Measurements from ENCODE around the gene WFIKKN1. TPM values are rescaled to one million over a fixed set of nuclear protein-coding genes. Genes with fewer than 3 reads are reported as not detected.

Gene WFIKKN1
- total and polyA plus RNA-seq, 2 of the 4 experiments (the other 2 are of a cell fraction): 0.10 TPM; not detected in 1

DNA sequence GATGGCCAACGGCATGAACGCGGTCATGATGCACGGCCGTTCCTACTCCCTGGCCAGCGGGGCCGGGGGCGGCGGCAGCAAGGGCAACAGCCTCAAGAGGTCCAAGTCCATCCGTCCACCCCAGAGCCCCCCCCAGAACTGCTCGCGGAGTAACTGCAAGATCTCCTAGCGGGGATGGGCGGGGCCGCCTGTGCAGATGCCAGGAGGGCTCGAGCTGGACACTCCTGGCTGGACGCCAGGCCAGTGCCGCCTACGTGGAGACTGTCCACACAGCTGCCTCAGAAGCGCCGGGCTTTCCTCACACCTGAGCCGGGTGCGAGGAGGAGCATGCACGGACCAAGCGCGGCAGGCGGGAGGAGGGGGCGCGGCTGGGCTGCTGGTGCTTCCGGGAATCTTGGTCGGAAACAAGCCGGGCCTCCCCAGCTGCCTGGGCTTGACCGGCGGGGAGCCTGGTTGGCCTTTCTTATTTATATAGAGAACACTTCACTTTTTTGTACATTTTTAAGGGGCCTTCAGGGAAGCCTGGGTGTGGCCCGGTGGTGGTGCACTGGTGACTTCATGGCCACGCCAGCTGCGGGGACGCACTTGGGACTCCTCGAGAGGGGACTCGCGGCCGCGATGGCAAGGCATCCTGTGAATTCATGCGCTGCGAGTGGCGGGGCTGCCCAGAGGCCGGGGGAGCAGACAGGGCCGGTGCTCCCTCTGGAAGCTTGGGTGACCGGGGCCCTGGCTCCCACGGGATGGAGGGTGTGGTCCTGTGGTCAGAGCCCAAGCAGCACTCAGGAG, 3.1 kb upstream of the WFIKKN1 start:
- 87% methylated on average over 33 of the region's 50 CpGs; no CpG with 5 or more reads in 1 of the 2 experiments for WGBS, 2 experiments (ENCODE audit: extremely low coverage in 2 of 2, insufficient read length in 1 of 2)
- TF ChIP-seq, protein P1, sequence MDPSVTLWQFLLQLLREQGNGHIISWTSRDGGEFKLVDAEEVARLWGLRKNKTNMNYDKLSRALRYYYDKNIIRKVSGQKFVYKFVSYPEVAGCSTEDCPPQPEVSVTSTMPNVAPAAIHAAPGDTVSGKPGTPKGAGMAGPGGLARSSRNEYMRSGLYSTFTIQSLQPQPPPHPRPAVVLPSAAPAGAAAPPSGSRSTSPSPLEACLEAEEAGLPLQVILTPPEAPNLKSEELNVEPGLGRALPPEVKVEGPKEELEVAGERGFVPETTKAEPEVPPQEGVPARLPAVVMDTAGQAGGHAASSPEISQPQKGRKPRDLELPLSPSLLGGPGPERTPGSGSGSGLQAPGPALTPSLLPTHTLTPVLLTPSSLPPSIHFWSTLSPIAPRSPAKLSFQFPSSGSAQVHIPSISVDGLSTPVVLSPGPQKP (IDR thresholded peaks at IDR 0.05; ENCODE audit: borderline replicate concordance, low read depth, low read length): no peak
- TF ChIP-seq, protein P2, sequence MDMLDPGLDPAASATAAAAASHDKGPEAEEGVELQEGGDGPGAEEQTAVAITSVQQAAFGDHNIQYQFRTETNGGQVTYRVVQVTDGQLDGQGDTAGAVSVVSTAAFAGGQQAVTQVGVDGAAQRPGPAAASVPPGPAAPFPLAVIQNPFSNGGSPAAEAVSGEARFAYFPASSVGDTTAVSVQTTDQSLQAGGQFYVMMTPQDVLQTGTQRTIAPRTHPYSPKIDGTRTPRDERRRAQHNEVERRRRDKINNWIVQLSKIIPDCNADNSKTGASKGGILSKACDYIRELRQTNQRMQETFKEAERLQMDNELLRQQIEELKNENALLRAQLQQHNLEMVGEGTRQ (IDR thresholded peaks at IDR 0.05; ENCODE audit: low read depth, low read length): no peak
- no peak overlapping the region for H2AFZ ChIP-seq (replicated peaks; ENCODE audit: low read length, poor library complexity)
- dilution Hi-C loops (cut with HindIII; ENCODE audit: low sequenced_read_pairs, unreplicated experiment) (no loop called here), in situ Hi-C loops (cut with MboI; ENCODE audit: low sequenced_read_pairs) (no loop called here), intact Hi-C loops (cut with micrococcal nuclease) (loop anchor here (1.0 kb wide), 1 partner anchor 9 kb away; the partner anchor contains the start of gene METTL26)
- H3K4me1 ChIP-seq (ENCODE audit: control insufficient read depth, insufficient read depth, low read length): peaks cover 25% of the 10 kb centered on the region
- H3K14ac ChIP-seq (replicated peaks; ENCODE audit: low read depth, low read length): peak overlapping the region; percentile 20; the same call in 1 of the 2 replicates
- peak overlapping the region; percentile 56; the same call in 1 of the 3 replicates for H2BK15ac ChIP-seq (ENCODE audit: low read depth, low read length)
- peak overlapping the region; percentile 80 for H2BK5ac ChIP-seq (ENCODE audit: low read depth, low read length, poor library complexity, severe bottlenecking)
- no TSS peak for BruUV-seq (replicated peaks)
- H3K9ac ChIP-seq (ENCODE audit: low read depth, low read length): no peak overlapping the region
- H2AK5ac ChIP-seq (ENCODE audit: low read depth, low read length): peak overlapping the region; percentile 94
- H3K23ac ChIP-seq (ENCODE audit: low read depth, low read length): no peak overlapping the region
- no peaks in the 10 kb centered on the region for H3K27me3 ChIP-seq (ENCODE audit: control insufficient read depth, insufficient read depth, low read length)
- DNase-seq (no peak), ATAC-seq (ENCODE audit: low read depth) (no peak)
- peak overlapping the region in 1 of 2 experiments; percentile 63; a peak in 1 of 4 replicates for H4K8ac ChIP-seq (ENCODE audit: low read depth in 2 of 2, low read length in 2 of 2)
- ChIA-PET POLR2A (ENCODE audit: unreplicated experiment) (no interaction called here), CTCF (no interaction called here)
- no peak overlapping the region for H3K4me3 ChIP-seq (ENCODE audit: insufficient read depth, low read depth, low read length)
- no peaks in the 10 kb centered on the region for H3K9me3 ChIP-seq (ENCODE audit: control insufficient read depth, insufficient read depth, low read length)
- H3K36me3 ChIP-seq (ENCODE audit: control insufficient read depth, insufficient read depth, low read length): peaks cover 7% of the 10 kb centered on the region; the same call in 1 of the 2 replicates
- H4K20me1 ChIP-seq (ENCODE audit: insufficient read depth, low read length): 0 out of 2 replicates have a peak, but pooled peaks cover 3% of the 10 kb centered on the region
- H3K79me1 ChIP-seq (ENCODE audit: low read depth in 1 of 2, low read length in 2 of 2): peaks cover 6 to 38% of the 10 kb centered on the region in 2 experiments; a peak in 2 of 4 replicates
- 0 out of 2 replicates have a peak overlapping the region, but pooled peaks have one; percentile 10 for H3K18ac ChIP-seq (ENCODE audit: low read depth, low read length)
- peak overlapping the region; percentile 72 for H2BK120ac ChIP-seq (ENCODE audit: low read depth, low read length)
- H3K4ac ChIP-seq (ENCODE audit: low read depth, low read length): peak overlapping the region; percentile 69
- H3K56ac ChIP-seq (ENCODE audit: extremely low read depth, insufficient read depth, low read length): no peak overlapping the region
- H2BK20ac ChIP-seq (ENCODE audit: low read depth, low read length): no peak overlapping the region; the same call in 1 of the 2 replicates
- H3K9me1 ChIP-seq (ENCODE audit: insufficient read depth, low read length): peaks cover 4% of the 10 kb centered on the region; the same call in 1 of the 2 replicates
- H4K91ac ChIP-seq (ENCODE audit: insufficient read depth, low read depth, low read length): peak overlapping the region; percentile 53
- no peak overlapping the region for H3K4me2 ChIP-seq (ENCODE audit: low read depth, low read length)
- H2AK9ac ChIP-seq (replicated peaks; ENCODE audit: low read depth, low read length, poor library complexity): peak overlapping the region; percentile 80
- peak overlapping the region; percentile 56 for H3K27ac ChIP-seq (ENCODE audit: insufficient read depth, low read length)
- peak overlapping the region; percentile 51 for H4K5ac ChIP-seq (ENCODE audit: low read depth, low read length)
